NCI-H2227 treated with DMSO at 0.1 percent for 48 hours (cell line): Measurements from ENCODE around the gene DHRSX.
"Not testable (repeated sequence)": the region's sequence is repeated elsewhere in the genome, so short reads cannot be mapped to it uniquely, and the experiment has no call there.

Experiments
- DNase-seq: peaks from one replicate; lab custom pipeline; 2025; lab: John Stamatoyannopoulos, UW

Gene DHRSX

GRCh38 chrX:2350036-2350435 lies 150.7 kb downstream of the DHRSX start:
- DNase-seq: not testable (repeated sequence)

DNA sequence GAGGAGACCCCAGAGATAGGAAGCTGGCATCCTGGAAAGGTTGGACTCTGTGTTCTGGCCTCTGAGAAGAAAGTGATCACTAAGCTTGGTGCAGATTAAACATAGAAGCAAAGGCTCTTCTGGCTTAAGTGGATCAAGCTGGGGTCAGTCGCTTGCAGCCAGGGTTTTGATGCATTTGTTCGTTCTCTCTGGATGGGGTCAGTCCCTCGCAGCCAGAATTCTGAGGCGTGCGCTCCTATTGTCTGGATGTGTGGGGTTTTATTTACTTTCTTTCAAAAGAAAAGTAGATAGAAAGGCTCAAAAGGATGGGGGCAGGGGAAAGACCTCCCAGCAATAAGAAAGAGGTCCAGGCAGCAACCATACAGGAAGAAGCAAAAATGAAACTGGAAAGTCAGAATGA lies 152.6 kb downstream of the DHRSX start:
- no peak for DNase-seq

- DNase-seq: no peak
Measured at GRCh38 chrX:2346158-2346557, 154.6 kb downstream of the DHRSX start.

DNA sequence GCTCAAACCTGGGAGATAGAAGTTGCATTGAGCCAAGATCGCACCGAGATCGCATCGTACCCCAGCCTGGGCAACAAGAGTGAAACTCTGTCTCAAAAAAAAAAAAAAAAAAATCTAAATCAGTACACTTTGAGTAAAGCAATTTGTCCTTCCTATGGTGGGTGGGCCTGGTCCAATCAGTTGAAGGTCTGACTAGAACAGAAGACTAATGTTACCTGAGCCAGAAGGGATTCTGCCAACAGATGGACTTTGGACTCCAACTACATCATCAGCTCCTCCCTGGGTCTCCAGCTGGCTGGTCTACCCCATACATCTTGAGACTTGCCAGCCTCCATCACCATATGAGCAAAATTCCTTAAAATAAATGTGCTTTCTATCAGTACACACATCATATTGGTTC lies 155.2 kb downstream of the DHRSX start:
- no peak for DNase-seq

- no peak for DNase-seq
Measured at GRCh38 chrX:2343413-2343812, 157.4 kb downstream of the DHRSX start.

GRCh38 chrX:2342874-2343273 lies 157.9 kb downstream of the DHRSX start:
- no peak for DNase-seq

GRCh38 chrX:2342281-2342688 lies 158.5 kb downstream of the DHRSX start:
- DNase-seq: no peak

DNA sequence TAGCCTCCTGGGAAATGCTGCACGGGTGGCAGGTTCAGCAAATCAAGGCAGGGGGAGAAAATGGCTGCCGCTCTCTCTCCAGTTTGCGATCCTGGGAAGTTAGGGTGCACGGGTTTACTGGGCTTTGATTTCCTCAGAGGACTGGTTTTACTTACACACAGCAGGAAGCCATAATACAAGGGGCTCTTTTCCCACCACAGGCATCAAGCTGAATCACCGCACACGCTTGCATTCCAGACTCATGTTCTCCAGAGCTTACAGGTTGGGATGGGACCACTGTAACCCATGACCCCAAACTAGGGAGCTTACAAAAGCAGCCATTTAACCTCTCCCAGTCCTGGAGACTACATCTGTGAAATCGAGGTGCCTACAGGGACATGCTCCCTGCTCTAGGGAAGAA lies 159.8 kb downstream of the DHRSX start:
- no peak for DNase-seq

DNA sequence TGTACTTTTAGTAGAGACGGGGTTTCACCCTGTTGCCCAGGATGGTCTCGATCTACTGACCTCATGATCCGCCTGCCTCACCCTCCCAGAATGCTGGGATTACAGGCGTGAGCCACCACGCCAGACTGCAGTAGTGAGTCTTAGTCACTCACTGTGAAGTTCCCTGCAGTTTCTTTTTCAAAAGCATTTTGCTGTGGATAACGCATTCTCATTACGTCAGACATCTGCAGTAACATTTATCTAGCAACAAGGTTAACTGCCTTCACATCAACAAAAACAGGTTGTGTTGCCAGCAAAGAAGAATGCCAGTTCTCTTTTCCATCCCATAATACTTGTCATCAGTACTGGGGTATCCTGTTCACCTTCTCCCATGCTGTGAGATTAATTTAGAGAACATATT lies 164.6 kb downstream of the DHRSX start:
- no peak for DNase-seq

DNA sequence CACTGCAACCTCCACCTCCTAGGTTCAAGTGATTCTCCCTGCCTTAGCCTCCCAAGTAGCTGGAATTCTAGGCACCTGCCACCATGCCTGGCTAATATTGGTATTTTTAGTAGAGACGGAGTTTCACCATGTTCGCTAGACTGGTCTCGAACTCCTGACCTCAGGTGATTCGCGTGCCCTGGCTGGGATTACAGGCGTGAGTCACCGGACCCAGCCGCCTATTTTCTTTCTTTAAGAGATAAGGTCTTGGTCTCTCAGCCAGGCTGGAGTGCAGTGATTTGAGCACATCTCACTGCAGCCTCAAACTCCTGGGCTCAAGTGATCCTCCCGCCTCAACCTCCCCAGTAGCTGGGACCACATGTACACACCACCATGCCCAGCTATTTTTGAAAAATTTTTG lies 166.5 kb downstream of the DHRSX start:
- no peak for DNase-seq

DNA sequence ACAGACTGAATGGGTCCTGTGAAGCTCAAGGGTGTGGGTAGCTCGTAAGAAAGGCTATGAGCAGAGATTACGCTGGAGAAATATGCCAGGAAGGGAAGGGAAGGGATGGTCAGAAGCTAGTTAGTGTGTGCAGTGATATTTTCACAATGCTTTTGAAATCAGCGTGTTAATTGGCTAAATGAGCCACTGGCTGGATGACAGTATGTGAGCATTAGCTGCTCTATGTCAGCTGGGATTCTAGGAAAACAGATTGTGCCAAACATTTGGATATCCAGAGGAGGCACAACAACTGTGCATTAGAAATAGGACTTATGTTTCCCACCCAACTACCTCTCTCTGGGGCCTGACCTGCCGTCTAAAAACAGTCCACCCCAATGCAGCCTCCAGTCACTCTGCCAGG lies 168.5 kb downstream of the DHRSX start:
- DNase-seq: no peak

DNA sequence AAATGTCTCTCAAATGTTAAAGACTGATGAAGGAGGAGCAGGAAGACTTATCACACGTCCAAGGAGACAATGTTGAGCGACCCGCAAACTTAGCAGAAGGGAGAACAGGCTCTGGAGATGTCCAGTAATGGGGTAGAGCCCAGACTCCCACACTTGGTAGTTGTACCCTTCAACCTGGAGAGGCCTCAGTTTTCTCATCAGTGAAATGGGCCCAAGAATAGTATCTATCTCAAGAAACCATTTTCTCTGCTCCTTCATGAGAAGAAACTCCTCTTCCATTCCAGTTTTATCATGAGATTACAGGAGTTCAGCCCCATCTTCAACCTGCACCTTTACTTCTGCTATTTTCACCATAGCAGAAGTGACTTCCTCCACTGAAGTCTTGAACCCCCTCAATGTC lies 169.9 kb downstream of the DHRSX start:
- no peak for DNase-seq

- DNase-seq: no peak
Measured at GRCh38 chrX:2330487-2330886, 170.3 kb downstream of the DHRSX start.

- DNase-seq: no peak
Measured at GRCh38 chrX:2327423-2327822, 173.4 kb downstream of the DHRSX start.

GRCh38 chrX:2325076-2325784 lies 175.5 kb downstream of the DHRSX start:
- DNase-seq: no peak

DNA sequence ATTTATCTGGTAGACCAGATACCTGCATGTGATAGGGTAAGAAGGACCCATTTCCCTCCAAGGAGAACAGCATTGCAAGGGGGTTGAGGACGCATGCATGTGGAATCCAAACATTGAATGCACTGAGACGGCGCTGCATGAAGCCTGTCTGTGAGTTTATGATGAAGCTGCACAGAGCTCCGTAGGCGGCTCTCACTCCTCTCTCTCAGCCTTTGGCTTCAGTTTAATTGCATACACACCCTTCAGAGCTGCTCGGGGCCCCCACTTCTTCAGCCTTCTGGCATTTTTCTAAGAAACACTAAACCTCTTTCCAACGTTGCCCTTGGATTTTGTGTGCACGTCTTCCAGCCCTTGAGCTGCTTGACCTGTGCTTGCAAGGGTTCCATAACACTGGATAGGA lies 176.6 kb downstream of the DHRSX start:
- DNase-seq: no peak

- no peak for DNase-seq
Measured at GRCh38 chrX:2321411-2321810, 179.4 kb downstream of the DHRSX start.

DNA sequence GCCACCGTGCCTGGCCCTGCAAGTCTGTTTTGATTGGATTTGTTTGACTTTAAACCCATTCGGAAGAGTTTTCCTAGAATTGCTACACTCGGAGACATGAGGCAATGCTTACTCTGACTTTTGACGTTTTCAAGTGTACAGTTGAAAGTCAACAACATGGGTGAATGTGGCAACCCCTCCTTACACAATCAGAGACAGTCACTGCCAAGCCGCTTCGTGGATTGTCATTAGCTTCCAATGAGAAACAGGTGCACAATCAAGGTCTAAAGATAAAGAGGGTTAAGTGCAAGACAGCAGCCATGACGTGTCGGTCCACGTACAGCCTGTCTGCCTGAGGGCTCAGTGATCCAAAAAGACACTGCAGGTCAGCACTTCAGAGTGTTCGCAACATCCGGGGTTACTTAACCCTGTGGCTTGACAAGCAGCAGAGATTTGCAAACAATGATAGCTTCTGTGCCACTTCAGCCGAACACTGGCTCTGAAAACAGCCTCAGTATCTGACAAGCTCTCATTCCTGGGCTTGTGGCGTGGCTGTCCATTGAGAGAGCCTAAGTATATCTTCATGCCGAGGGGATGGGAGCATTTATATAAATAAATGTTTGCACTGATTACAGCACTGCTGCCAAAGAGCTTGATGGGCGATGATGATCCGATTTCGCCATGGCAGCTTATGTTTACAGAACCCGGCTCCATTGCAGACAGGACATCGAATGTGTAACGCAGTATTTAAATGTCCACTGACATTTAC lies 180.0 kb downstream of the DHRSX start:
- no peak for DNase-seq

GRCh38 chrX:2320089-2320488 lies 180.7 kb downstream of the DHRSX start:
- DNase-seq: no peak

- no peak for DNase-seq
Measured at GRCh38 chrX:2318371-2318770, 182.4 kb downstream of the DHRSX start.

DNA sequence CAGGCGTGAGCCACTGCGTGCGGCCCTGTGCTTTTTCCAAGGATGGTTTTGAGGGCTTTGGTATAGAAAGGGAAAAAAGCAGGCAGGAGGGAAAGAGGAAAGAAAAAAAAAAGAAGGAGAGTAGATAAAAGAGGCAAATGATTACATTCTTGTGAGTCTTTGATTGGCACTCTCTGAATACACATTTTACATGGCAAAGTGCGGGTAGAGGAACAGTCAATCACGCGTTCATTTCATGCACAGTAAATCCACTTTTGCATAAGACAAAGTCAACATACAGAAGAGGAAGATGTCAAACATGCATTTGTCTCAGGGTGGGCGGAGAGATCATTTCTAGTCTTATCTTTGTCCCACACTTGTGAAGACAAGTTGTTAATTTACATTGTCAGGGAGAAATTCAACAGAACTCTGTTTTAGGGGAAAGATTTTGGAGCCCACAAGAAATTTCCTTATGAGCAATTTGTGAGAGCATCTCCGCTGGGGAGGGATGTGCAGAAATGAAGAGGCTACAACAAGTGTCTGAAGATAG lies 183.2 kb downstream of the DHRSX start:
- DNase-seq: no peak

GRCh38 chrX:2316534-2316933 lies 184.2 kb downstream of the DHRSX start:
- DNase-seq: no peak

DNA sequence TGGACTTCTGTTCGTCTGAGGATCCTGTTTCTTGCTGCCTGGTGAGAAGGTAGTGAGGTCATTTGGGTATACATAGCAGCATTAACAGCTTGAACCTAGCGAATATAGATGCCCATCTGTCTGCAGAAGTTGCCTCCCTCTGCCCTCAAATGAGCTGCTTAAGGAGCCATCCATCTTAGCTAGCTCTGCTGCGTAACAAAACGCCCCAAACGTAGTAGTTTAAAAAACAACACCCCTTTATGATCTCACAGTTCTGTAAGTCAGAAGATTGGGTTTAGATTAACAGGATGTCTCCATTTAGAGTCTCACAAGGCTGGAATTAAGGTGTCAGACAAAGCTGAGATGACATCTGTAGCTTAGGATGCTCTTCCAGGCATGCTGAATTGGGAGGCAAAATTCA lies 185.3 kb downstream of the DHRSX start:
- DNase-seq: no peak
